ENCODE measurements around the gene PUDP. TPM values are rescaled to one million over a fixed set of nuclear protein-coding genes. Genes with fewer than 3 reads are reported as not detected.
A peak's percentile ranks its signal among the peaks of the same experiment; 100 is the strongest.

Gene PUDP
- total RNA-seq, 1 experiment from 2014 or later = 8.2 TPM

DNA sequence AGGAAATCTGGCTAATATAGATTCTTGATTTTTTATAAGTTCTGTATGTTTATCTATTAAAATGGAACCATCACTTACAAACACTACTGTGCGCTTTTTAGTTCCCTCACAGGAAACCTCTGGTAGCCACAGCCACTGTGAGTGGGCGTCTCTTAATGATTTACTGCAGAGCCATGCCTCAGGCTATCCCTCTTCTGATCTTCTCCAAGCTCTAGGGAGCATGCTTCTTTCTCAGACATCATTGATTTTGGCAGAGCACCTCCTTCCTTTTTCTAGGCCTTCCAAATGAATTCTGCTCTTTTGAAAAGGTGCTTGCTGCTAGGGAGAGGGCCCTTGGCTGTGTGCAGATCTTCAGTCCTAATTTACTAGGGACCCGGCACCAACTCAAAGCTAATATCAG is 61.6 kb downstream of the PUDP start:
- H3K4me1 ChIP-seq (replicated peaks) = peaks cover 9% of the 10 kb centered on the region
- no peaks in the 10 kb centered on the region for H3K9me3 ChIP-seq (replicated peaks)
- no peak for DNase-seq (ENCODE audit: low read depth in 1 of 2, low spot score in 2 of 2)
- no peak overlapping the region for H3K27ac ChIP-seq
- no peaks in the 10 kb centered on the region for H3K36me3 ChIP-seq
- H3K27me3 ChIP-seq (replicated peaks) = no peaks in the 10 kb centered on the region
- H3K4me3 ChIP-seq = no peak overlapping the region

DNA sequence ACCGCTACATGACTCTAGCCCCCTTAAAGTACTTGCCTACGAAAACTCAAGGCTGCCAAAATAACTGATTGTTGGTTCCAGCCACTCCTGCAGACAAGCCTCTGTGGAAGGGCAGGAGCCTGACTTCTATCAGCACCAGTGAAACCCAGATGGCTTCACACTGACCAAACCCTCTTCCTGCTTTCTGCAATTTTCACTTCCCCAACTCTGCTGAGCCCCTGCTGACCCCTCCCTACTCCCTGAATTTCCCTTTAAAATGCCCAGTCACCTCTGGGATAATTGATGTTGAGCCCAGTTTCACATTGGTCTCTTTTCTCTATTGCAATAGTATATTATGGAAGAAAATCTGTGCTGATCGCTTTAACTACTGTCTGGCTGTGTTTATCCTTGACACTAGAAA is 62.1 kb downstream of the PUDP start:
- Histone ChIP-seq H3K27ac (no peak overlapping the region), H3K27me3 (replicated peaks) (no peaks in the 10 kb centered on the region), H3K9me3 (replicated peaks) (no peaks in the 10 kb centered on the region), H3K36me3 (no peaks in the 10 kb centered on the region), H3K4me1 (replicated peaks) (peaks cover 9% of the 10 kb centered on the region), H3K4me3 (no peak overlapping the region)
- DNase-seq (ENCODE audit: low read depth in 1 of 2, low spot score in 2 of 2) = no peak

GRCh38 chrX:7084841-7085240 is 63.1 kb downstream of the PUDP start:
- Histone ChIP-seq H3K27me3 (replicated peaks) (no peaks in the 10 kb centered on the region), H3K4me1 (replicated peaks) (peaks cover 9% of the 10 kb centered on the region), H3K27ac (no peak overlapping the region), H3K36me3 (no peaks in the 10 kb centered on the region), H3K9me3 (replicated peaks) (no peaks in the 10 kb centered on the region), H3K4me3 (no peak overlapping the region)
- DNase-seq (ENCODE audit: low read depth in 1 of 2, low spot score in 2 of 2) = no peak

DNA sequence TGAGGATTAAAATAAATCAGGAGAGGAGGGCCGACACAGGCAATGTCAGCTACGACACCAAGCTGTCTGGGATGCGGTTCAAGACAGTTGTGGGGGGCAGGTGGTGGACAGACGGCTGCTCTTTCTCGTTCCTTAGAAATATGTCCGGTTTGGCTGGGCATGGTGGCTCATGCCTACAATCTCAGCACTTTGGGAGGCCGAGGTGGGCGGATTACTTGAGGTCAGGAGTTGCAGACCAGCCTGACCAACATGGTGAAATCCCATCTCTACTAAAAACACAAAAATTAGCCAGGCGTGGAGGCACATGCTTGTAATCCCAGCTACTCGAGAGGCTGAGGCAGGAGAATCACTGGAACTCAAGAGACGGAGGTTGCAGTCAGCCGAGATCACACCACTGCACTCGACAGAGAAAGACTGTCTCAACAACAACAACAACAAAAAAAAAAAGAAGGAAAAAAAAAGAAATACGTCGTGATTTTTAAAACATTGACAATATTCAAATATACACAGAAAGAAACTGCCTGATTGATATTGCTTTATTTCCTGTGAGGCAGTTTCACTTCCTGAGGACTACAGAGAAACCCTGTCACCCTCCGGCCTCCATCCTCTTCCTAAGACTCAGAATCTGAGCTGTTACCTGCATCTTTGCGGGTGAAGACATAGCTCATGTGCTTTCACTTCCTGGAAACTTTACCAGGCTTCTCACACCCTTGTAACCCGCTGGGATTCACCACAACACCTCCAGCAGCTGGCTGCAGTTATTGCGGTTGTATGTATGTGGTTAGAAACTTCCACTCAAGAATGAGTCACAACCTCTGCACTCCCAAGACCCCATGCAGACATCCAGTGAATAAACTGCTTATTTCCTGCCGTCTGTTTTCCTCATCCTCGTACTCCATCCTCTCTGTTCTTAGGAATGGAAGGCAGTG is 64.2 kb downstream of the PUDP start:
- Histone ChIP-seq H3K4me3 (no peak overlapping the region), H3K4me1 (replicated peaks) (peaks cover 9% of the 10 kb centered on the region), H3K9me3 (replicated peaks) (no peaks in the 10 kb centered on the region), H3K27ac (peak overlapping the region; percentile 29; the same call in 1 of the 2 replicates), H3K27me3 (replicated peaks) (no peaks in the 10 kb centered on the region), H3K36me3 (no peaks in the 10 kb centered on the region)
- DNase-seq (ENCODE audit: low read depth in 1 of 2, low spot score in 2 of 2) = peak; percentile 70 to 72

GRCh38 chrX:7083021-7083420 is 64.9 kb downstream of the PUDP start:
- no peaks in the 10 kb centered on the region for H3K27me3 ChIP-seq (replicated peaks)
- H3K4me3 ChIP-seq = no peak overlapping the region
- H3K9me3 ChIP-seq (replicated peaks) = no peaks in the 10 kb centered on the region
- peaks cover 9% of the 10 kb centered on the region for H3K4me1 ChIP-seq (replicated peaks)
- H3K36me3 ChIP-seq = no peaks in the 10 kb centered on the region
- no peak overlapping the region for H3K27ac ChIP-seq
- DNase-seq (ENCODE audit: low read depth in 1 of 2, low spot score in 2 of 2) = no peak

DNA sequence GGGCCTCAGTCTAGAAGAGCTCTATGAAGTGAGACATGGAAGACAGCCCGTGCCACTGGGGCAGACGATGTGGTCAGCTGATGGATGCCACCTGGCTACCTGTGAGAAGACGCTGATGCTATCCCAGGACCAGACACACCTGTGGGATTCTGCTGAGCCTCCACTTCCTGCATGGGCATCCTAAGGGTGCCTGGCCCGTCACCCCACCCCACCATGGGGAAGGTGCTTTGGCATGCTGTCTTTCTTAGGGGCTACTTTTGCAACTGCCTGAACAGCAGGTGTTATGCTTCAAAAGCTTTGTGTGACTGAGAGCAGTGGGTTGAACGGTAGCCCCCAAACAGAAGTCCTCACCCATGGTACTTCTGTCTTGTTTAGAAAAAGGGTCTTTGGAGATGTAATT is 65.4 kb downstream of the PUDP start:
- Histone ChIP-seq H3K27ac (no peak overlapping the region), H3K27me3 (replicated peaks) (no peaks in the 10 kb centered on the region), H3K36me3 (no peaks in the 10 kb centered on the region), H3K4me3 (no peak overlapping the region), H3K9me3 (replicated peaks) (no peaks in the 10 kb centered on the region), H3K4me1 (replicated peaks) (peaks cover 9% of the 10 kb centered on the region)
- DNase-seq (ENCODE audit: low read depth in 1 of 2, low spot score in 2 of 2) = no peak

DNA sequence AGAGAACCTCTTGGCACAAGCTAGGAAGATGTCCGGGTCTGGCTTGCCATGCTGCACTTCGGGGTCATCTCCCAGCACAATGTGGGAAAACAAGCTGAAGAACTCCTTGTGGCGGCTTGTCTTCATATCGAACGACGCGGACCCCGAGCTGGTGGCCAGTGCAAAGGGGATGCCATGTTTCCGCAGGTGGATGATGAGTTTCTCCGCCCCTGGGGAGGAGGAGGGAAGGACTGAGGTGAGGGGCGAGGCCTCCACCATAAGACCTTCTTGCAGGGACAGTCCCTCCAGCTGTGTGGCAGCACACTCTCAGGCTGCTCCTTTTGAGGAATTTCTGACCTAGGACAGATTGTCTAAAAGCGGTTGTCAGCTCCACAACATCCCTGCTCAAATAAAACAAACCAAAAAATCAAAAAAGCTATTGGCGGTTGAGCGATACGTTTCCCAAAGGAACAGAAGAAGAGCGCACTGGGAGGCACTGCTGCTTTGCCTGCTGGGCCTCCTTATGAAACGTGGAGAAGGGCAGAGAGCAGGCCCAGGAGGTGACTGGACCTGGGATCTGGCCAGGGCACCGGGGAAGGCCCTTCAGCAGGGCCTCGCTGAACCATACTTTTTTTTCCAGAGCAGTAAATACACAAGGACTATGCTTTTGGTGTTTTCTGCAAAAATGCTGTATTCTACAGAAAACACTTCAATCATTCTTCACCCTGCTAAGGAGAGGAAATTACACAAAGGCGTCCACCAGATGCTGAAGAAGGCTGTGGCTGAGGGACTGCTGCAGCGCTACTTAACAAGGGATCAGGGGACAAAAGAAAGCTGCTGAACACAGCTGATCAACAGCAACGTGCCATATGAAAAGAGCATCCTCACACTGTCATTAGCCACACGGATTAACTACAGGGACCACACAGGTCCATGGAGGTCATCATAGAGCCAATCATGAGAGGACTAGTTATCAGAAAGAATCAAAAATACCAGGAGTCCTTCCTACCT is 70.4 kb downstream of the PUDP start:
- Histone ChIP-seq H3K36me3 (no peaks in the 10 kb centered on the region), H3K9me3 (replicated peaks) (no peaks in the 10 kb centered on the region), H3K4me1 (replicated peaks) (no peaks in the 10 kb centered on the region), H3K27me3 (replicated peaks) (no peaks in the 10 kb centered on the region), H3K4me3 (no peak overlapping the region), H3K27ac (no peak overlapping the region)
- DNase-seq (ENCODE audit: low read depth in 1 of 2, low spot score in 2 of 2) = no peak

GRCh38 chrX:7076245-7076661 is 71.7 kb downstream of the PUDP start:
- H3K36me3 ChIP-seq = no peaks in the 10 kb centered on the region
- no peak overlapping the region for H3K27ac ChIP-seq
- no peaks in the 10 kb centered on the region for H3K4me1 ChIP-seq (replicated peaks)
- H3K27me3 ChIP-seq (replicated peaks) = no peaks in the 10 kb centered on the region
- DNase-seq (ENCODE audit: low read depth in 1 of 2, low spot score in 2 of 2) = no peak
- H3K9me3 ChIP-seq (replicated peaks) = no peaks in the 10 kb centered on the region
- H3K4me3 ChIP-seq = no peak overlapping the region

DNA sequence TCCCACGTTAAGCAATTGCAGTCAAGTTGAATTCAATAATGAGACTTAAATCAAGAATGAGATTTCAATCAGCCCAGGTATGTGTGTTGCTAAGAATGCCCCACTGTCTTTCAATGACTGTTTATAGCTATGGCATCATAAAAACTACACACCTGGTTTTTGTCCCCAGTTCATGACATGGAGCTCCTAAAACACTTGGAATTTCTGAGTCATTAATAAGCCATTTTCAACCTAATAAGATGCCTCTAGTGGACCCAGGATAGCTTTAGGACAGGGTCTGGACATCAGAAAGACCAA is 73.1 kb downstream of the PUDP start:
- no peak overlapping the region for H3K27ac ChIP-seq
- no peaks in the 10 kb centered on the region for H3K9me3 ChIP-seq (replicated peaks)
- no peak overlapping the region for H3K4me3 ChIP-seq
- H3K36me3 ChIP-seq = no peaks in the 10 kb centered on the region
- no peaks in the 10 kb centered on the region for H3K27me3 ChIP-seq (replicated peaks)
- DNase-seq (ENCODE audit: low read depth in 1 of 2, low spot score in 2 of 2) = no peak
- H3K4me1 ChIP-seq (replicated peaks) = no peaks in the 10 kb centered on the region

DNA sequence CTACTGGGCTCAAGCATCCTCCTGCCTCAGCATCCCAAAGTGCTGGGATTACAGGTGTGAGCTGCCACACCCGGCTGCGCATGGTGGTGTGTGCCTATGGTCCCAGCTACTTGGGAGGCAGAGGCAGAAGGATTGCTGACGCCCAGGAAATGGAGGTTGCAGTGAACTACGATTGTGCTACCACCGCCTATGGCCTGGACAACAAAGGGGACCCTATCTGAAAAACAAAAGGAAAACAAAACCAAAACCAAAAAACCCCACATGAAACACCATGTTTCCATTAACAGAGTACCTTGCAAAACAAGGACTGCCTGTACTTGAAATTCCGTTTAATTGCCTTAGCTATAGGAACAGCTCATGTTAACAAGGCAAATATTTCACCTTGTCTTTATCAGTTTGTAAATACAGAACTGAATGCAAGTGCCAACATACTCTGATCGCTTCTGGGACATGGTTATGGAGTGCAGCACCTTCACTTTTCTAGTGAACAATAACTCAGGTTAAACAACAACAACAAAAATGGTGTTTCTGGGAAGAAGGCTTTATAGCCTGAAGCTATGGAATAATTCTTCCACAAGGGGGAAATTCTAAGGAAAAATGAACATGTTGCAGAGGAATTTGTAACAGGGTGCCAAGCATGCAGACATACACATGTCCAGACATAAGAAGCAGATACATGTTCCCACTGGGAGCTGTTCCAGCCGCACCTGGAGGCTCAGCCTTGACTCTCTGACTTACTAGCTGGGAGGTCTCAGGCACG is 73.6 kb downstream of the PUDP start:
- Histone ChIP-seq H3K36me3 (no peaks in the 10 kb centered on the region), H3K27me3 (replicated peaks) (no peaks in the 10 kb centered on the region), H3K4me1 (replicated peaks) (no peaks in the 10 kb centered on the region), H3K27ac (no peak overlapping the region), H3K4me3 (no peak overlapping the region), H3K9me3 (replicated peaks) (no peaks in the 10 kb centered on the region)
- DNase-seq (ENCODE audit: low read depth in 1 of 2, low spot score in 2 of 2) = no peak

GRCh38 chrX:7073336-7073735 is 74.6 kb downstream of the PUDP start:
- Histone ChIP-seq H3K36me3 (no peaks in the 10 kb centered on the region), H3K27ac (no peak overlapping the region), H3K4me3 (no peak overlapping the region), H3K9me3 (replicated peaks) (no peaks in the 10 kb centered on the region), H3K27me3 (replicated peaks) (no peaks in the 10 kb centered on the region), H3K4me1 (replicated peaks) (no peaks in the 10 kb centered on the region)
- DNase-seq (ENCODE audit: low read depth in 1 of 2, low spot score in 2 of 2) = no peak

GRCh38 chrX:7072856-7073255 is 75.1 kb downstream of the PUDP start:
- Histone ChIP-seq H3K9me3 (replicated peaks) (no peaks in the 10 kb centered on the region), H3K4me3 (no peak overlapping the region), H3K4me1 (replicated peaks) (no peaks in the 10 kb centered on the region), H3K36me3 (no peaks in the 10 kb centered on the region), H3K27ac (no peak overlapping the region), H3K27me3 (replicated peaks) (no peaks in the 10 kb centered on the region)
- DNase-seq (ENCODE audit: low read depth in 1 of 2, low spot score in 2 of 2) = no peak

- no peaks in the 10 kb centered on the region for H3K4me1 ChIP-seq (replicated peaks)
- no peaks in the 10 kb centered on the region for H3K27me3 ChIP-seq (replicated peaks)
- H3K36me3 ChIP-seq = no peaks in the 10 kb centered on the region
- no peak for DNase-seq (ENCODE audit: low read depth in 1 of 2, low spot score in 2 of 2)
- no peak overlapping the region for H3K27ac ChIP-seq
- H3K9me3 ChIP-seq (replicated peaks) = no peaks in the 10 kb centered on the region
- H3K4me3 ChIP-seq = no peak overlapping the region
These were observed 76.6 kb downstream of the PUDP start for GRCh38 chrX:7071390-7071789.

All from SJSA1 (cell line).